Rectal smooth muscle tissue (tissue), 1 donor: ENCODE data around the gene FBXL15.

Source experiments
- H3K27ac ChIP-seq: one replicate; pipeline ENCODE4 v1.7.0; 2013; ENCODE audit warnings: low read depth, low read length, inconsistent platforms
- H3K27me3 ChIP-seq: one replicate; pipeline ENCODE4 v1.7.0; 2013; ENCODE audit warnings: low read length; ENCODE audit not compliant: control insufficient read depth, insufficient read depth
- H3K36me3 ChIP-seq: one replicate; pipeline ENCODE4 v1.7.0; 2013; ENCODE audit warnings: low read length; ENCODE audit not compliant: control insufficient read depth, insufficient read depth
- H3K4me1 ChIP-seq: one replicate; pipeline ENCODE4 v1.7.0; 2013; ENCODE audit warnings: low read length; ENCODE audit not compliant: control insufficient read depth, insufficient read depth
- H3K4me3 ChIP-seq: one replicate; pipeline ENCODE4 v1.7.0; 2013; ENCODE audit warnings: low read length
- H3K9ac ChIP-seq: one replicate; pipeline ENCODE4 v1.7.0; 2013; ENCODE audit warnings: low read length

FBXL15 gene

DNA sequence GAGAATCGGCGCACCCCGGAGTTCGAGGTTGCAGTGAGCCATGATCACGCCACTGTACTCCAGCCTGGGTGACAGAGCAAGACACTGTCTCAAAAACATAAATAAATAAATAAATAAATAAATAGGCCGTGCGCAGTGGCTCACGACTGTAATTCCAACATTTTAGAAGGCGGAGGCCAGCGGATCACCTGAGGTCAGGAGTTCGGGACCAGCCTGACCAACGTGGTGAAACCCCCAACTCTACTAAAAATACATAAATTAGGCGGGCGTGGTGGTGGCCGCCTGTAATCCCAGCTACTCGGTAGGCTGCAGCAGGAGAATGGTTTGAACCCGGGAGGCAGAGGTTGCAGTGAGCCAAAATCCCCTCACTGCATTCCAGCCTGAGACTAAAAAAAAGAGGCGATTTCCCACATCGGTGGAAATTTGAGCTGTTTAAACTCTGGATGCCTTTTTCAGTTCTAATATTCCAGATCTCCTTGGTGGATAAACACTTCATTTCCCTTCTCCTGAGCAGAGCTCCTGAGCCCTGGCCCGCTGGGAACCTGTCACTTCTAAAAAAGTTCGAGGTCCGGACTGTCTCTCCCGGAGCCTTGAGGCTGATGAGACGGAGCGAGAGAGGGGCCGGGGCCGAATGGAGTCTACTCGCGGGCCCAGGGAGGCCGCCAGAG lies 27.1 kb upstream of the FBXL15 start:
- Histone ChIP-seq H3K4me3 (peak overlapping the region; percentile 90), H3K4me1 (peaks cover 19% of the 10 kb centered on the region), H3K27ac (peak overlapping the region; percentile 97), H3K27me3 (no peaks in the 10 kb centered on the region), H3K36me3 (peaks cover 3% of the 10 kb centered on the region), H3K9ac (peak overlapping the region; percentile 25)

DNA sequence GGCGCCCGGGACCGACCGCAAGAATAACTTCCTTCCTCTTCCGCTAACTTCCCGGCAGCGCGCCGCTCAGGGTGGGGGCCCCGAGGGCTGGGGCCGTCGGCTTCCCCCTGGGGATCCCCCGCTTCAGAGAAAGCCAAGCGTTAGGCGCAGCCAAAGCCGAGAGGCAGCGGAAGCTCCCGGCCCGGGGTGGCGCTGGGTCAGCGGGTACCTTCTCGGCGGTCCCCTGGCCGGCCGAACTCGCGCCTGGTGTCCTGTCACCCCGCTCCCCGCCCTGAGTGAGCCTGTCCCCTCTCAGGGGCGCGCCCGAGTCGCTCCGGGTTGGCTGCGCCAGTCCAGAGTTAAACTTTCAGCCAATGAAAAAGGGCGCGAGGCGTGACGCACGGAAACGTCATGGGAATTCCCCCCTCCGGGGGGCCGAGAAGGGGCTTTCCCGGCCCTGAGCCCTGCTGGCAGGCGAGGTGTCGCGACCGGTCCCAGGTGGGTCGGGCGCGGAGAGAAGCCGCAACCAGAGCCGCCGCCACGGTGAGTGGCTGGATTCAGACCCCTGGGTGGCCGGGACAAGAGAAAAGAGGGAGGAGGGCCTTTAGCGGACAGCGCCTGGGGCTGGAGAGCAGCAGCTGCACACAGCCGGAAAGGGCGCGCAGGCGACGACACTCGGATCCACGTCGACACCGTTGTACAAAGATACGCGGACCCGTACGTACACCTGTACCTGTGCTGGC lies 26.4 kb upstream of the FBXL15 start:
- Histone ChIP-seq H3K9ac (peak overlapping the region; percentile 63), H3K27ac (peak overlapping the region; percentile 97), H3K27me3 (no peaks in the 10 kb centered on the region), H3K36me3 (peaks cover 3% of the 10 kb centered on the region), H3K4me1 (peaks cover 22% of the 10 kb centered on the region), H3K4me3 (peak overlapping the region; percentile 90)

DNA sequence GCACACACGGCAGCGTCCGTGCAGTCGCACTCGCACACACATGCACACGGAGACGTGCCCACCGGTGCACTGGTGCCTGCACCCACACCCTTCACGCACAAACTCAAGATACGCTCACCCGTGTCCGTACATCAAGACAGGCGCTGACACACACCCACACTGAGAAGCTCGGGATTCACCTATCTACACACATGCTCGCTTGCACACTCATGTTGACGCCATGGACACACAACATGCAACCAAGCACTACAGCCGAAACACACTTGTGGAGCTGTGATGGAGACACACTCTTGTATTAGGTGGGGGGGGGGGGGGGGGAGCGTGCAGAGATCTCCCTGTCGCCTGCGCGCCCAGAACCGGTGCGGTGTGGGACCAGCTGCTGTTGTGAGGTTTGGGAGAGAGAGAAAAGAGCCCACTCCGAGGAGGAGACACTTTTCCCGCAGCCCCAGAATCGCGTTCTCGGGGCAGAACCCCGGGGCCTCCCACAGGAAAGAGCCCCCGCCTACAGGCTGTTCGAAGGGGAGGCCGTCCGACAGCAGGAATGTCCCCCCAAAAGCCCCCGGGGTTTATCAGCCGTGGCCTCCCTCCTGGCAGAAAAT lies 25.7 kb upstream of the FBXL15 start:
- H3K36me3 ChIP-seq = peaks cover 3% of the 10 kb centered on the region
- no peaks in the 10 kb centered on the region for H3K27me3 ChIP-seq
- H3K4me3 ChIP-seq = peak overlapping the region; percentile 90
- H3K9ac ChIP-seq = peak overlapping the region; percentile 63
- peaks cover 26% of the 10 kb centered on the region for H3K4me1 ChIP-seq
- H3K27ac ChIP-seq = peak overlapping the region; percentile 97

DNA sequence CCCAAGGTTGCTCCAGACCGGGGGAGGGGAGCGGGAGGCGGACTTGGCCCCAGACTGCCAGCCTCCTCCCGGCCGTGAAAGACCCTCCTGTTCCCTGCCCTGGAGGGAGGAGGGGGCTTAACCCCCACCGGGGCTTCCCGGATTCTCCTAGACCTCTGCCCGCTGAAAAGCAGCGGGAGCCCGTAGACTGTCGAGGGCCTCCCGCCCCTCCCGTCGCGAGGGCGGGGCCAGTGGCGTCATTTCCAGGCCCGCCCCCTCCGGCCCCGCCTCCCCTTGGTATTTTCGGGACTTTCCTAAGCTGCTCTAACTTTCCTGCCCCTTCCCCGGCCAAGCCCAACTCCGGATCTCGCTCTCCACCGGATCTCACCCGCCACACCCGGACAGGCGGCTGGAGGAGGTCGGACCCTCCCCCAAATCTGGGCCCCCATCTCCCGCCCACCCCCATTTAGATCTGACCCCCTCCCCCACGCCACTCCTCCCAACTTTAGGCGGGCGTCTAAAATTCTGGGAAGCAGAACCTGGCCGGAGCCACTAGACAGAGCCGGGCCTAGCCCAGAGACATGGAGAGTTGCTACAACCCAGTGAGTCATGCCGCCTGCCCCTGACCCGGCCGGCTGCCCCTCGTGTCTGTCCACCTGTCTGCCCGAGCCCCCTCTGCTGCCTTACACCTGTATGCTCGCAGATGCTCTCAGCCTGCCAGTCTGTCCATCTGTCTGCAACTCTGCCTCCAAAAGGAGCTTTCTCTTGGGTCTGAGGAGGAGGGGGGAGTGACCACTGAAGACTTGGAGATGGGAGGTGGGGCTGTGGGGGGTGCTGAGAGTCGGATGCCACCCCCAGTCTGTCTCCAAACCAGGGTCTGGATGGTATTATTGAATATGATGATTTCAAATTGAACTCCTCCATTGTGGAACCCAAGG lies 25.0 kb upstream of the FBXL15 start, which contains the start of gene NFKB2:
Gene NFKB2, plus strand, starts transcription at position 306 of the 917 bp plus-strand sequence. Its CDS starts 255 bp downstream, at position 561.
- peak within 1 kb of the TSS; percentile 97 for H3K27ac ChIP-seq
- H3K9ac ChIP-seq = peak within 1 kb of the TSS; percentile 63
- peaks cover 32% of the 10 kb centered on the region for H3K4me1 ChIP-seq
- H3K36me3 ChIP-seq = peaks cover 4% of the 10 kb centered on the region
- H3K4me3 ChIP-seq = peak within 1 kb of the TSS; percentile 90
- H3K27me3 ChIP-seq = no peaks in the 10 kb centered on the region

DNA sequence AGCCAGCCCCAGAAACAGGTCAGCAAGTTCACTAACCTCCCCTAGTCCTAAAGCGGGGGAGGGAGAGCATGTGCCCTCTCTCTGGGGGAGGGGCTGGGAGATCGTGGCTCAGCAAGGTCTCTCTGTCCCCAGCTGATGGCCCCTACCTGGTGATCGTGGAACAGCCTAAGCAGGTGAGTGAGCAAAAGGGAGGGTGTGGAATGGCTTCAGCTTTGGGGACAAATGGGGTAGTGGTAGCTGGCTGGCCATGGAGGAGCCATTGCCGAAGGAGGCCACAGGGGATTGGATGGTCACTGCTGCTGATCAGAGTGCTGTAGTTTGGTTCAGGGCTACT lies 24.4 kb upstream of the FBXL15 start:
- H3K9ac ChIP-seq = peak overlapping the region; percentile 12
- peak overlapping the region; percentile 90 for H3K4me3 ChIP-seq
- peaks cover 9% of the 10 kb centered on the region for H3K36me3 ChIP-seq
- peaks cover 32% of the 10 kb centered on the region for H3K4me1 ChIP-seq
- no peaks in the 10 kb centered on the region for H3K27me3 ChIP-seq
- peak overlapping the region; percentile 97 for H3K27ac ChIP-seq

DNA sequence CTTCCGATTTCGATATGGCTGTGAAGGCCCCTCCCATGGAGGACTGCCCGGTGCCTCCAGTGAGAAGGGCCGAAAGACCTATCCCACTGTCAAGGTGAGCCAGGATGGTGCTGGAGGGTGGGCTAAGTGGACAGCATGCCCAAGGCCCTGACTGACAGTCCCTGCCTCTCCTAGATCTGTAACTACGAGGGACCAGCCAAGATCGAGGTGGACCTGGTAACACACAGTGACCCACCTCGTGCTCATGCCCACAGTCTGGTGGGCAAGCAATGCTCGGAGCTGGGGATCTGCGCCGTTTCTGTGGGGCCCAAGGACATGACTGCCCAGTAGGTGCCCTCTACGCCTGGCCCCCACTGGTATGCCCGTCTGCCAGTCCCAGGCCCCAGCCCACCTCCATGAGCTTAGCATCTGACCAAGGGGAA lies 23.9 kb upstream of the FBXL15 start:
- Histone ChIP-seq H3K27ac (peak overlapping the region; percentile 97), H3K4me1 (peaks cover 36% of the 10 kb centered on the region), H3K4me3 (peak overlapping the region; percentile 90), H3K27me3 (no peaks in the 10 kb centered on the region), H3K9ac (peak overlapping the region; percentile 12), H3K36me3 (peaks cover 13% of the 10 kb centered on the region)

DNA sequence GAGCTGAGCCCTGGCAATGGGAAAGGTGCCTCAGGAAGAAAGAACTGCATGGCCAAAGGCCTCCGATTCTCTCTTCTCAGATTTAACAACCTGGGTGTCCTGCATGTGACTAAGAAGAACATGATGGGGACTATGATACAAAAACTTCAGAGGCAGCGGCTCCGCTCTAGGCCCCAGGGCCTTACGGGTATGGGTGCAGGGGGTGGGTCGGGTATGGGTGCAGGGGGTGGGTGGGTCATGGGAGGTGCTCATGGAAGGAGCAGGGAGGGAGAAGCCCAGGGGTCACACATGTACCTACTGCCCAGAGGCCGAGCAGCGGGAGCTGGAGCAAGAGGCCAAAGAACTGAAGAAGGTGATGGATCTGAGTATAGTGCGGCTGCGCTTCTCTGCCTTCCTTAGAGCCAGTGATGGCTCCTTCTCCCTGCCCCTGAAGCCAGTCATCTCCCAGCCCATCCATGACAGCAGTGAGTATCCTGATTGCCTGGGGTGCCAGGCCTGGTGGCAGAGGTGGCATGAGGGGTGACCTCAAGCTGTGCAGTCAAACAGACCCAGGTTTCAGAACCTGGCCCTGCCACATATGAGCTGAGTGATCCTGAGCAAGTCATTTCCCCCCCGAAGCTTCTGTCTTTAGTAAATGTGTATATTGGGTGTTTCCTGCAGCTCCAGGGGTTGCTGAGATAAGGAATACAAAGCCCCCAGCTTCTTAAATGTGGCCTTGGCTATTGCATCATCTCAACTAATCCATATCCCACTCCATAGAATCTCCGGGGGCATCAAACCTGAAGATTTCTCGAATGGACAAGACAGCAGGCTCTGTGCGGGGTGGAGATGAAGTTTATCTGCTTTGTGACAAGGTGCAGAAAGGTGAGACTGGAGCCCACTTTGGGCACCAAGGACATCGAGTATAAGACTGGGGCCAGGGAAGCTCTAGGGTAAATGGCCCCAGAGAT lies 23.1 kb upstream of the FBXL15 start:
- Histone ChIP-seq H3K27ac (peak overlapping the region; percentile 97), H3K4me3 (peak overlapping the region; percentile 90), H3K4me1 (peaks cover 41% of the 10 kb centered on the region), H3K27me3 (no peaks in the 10 kb centered on the region), H3K36me3 (peaks cover 16% of the 10 kb centered on the region), H3K9ac (no peak overlapping the region)

DNA sequence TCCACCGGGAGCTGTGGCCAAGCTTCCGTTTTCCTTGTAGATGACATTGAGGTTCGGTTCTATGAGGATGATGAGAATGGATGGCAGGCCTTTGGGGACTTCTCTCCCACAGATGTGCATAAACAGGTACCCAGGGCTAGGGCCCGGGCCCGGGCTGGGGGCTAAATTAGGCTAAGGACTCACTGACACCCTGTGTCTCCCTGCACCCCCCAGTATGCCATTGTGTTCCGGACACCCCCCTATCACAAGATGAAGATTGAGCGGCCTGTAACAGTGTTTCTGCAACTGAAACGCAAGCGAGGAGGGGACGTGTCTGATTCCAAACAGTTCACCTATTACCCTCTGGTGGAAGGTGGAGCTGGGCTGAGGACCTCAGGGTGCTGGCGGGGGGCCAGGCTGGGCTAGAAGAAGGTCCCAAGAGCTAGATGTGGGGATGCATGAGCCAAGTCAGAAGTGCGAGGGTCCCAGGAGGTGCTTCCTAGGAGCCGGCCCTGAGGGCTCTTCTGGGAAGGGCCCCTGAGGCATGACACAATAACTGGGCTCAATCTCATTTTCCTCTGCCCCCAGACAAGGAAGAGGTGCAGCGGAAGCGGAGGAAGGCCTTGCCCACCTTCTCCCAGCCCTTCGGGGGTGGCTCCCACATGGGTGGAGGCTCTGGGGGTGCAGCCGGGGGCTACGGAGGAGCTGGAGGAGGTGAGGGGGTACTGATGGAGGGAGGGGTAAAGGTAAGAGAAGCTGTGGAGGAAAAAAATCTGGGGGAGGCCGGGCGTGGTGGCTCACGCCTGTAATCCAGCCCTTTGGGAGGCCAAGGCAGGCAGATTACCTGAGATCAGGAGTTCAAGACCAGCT lies 22.2 kb upstream of the FBXL15 start:
- Histone ChIP-seq H3K9ac (no peak overlapping the region), H3K4me3 (no peak overlapping the region), H3K27me3 (no peaks in the 10 kb centered on the region), H3K36me3 (peaks cover 16% of the 10 kb centered on the region), H3K27ac (peak overlapping the region; percentile 97), H3K4me1 (peaks cover 46% of the 10 kb centered on the region)

DNA sequence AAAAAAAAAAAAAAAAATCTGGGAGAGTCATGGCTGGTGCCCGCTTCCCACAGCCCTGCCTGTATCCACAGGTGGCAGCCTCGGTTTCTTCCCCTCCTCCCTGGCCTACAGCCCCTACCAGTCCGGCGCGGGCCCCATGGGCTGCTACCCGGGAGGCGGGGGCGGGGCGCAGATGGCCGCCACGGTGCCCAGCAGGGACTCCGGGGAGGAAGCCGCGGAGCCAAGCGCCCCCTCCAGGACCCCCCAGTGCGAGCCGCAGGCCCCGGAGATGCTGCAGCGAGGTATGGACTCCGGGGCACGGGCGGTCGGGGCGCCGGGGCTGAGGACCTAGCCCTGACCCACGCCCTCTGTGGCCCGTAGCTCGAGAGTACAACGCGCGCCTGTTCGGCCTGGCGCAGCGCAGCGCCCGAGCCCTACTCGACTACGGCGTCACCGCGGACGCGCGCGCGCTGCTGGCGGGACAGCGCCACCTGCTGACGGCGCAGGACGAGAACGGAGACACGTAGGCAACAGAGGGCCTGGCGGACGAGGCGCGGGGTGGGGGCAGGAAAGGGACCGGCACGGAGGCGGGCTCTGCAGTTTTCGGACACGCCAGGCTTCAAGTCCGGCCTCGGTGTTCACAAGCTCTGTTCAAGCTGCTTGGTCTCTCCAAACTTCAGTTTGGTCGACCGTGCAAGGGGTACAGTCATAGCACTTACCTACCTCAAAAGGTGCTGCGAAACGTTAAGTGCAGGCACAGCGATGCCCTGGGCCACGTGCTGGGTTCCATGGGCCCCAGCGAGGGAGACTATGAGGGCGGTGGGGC lies 21.2 kb upstream of the FBXL15 start:
- H3K4me3 ChIP-seq = peak overlapping the region; percentile 42
- H3K4me1 ChIP-seq = peaks cover 52% of the 10 kb centered on the region
- no peak overlapping the region for H3K9ac ChIP-seq
- H3K27me3 ChIP-seq = no peaks in the 10 kb centered on the region
- peaks cover 16% of the 10 kb centered on the region for H3K36me3 ChIP-seq
- H3K27ac ChIP-seq = peak overlapping the region; percentile 97

DNA sequence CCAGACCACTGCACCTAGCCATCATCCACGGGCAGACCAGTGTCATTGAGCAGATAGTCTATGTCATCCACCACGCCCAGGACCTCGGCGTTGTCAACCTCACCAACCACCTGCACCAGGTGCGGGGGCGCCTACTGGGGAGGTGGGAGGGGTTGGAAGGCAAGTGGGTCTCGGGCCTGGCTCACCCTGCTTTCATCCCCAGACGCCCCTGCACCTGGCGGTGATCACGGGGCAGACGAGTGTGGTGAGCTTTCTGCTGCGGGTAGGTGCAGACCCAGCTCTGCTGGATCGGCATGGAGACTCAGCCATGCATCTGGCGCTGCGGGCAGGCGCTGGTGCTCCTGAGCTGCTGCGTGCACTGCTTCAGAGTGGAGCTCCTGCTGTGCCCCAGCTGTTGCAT lies 20.6 kb upstream of the FBXL15 start:
- peaks cover 57% of the 10 kb centered on the region for H3K4me1 ChIP-seq
- H3K36me3 ChIP-seq = peaks cover 16% of the 10 kb centered on the region
- no peak overlapping the region for H3K4me3 ChIP-seq
- no peak overlapping the region for H3K9ac ChIP-seq
- no peaks in the 10 kb centered on the region for H3K27me3 ChIP-seq
- H3K27ac ChIP-seq = peak overlapping the region; percentile 97
